Urinary bladder (tissue), 4 donors: ENCODE measurements around the gene BOD1L2. TPM values are rescaled to one million over a fixed set of nuclear protein-coding genes. Genes with fewer than 3 reads are reported as not detected.

Experiments used
- DNase-seq: peaks from one replicate; pipeline ENCODE4 v3.0.0-alpha.2; 2015; ENCODE audit errors: extremely low spot score
- H3K27ac ChIP-seq: one replicate; pipeline ENCODE4 v1.5.1; 2013; ENCODE audit warnings: low read depth, mild to moderate bottlenecking, moderate library complexity
- H3K36me3 ChIP-seq: one replicate; pipeline ENCODE4 v1.6.1; 2013; ENCODE audit warnings: mild to moderate bottlenecking, moderate library complexity; ENCODE audit not compliant: insufficient read depth
- H3K4me1 ChIP-seq: one replicate; pipeline ENCODE4 v1.6.1; 2013; ENCODE audit warnings: mild to moderate bottlenecking, moderate library complexity; ENCODE audit not compliant: insufficient read depth
- H3K4me3 ChIP-seq: one replicate; pipeline ENCODE4 v1.5.1; 2013; ENCODE audit warnings: low read depth, low read length
- WGBS: extraction: QIAGEN DNeasy Blood & Tissue Kit; methylation state at CpG from one replicate; pipeline ENCODE4 v1.1.7; 2013; 5-methylcytosine and 5-hydroxymethylcytosine counted together
- polyA plus RNA-seq: library from polyadenylated mRNA; stranded (reverse); fragments of 200-250 nt; gene quantifications from one replicate; pipeline ENCODE4 v1.2.3, GENCODE V29; 2013
- total RNA-seq: library from RNA; depleted of rRNA; stranded (reverse); fragments of >200 nt; gene quantifications from one replicate; pipeline ENCODE4 v1.2.3, GENCODE V29; 2014
- donor health status: healthy with polysubstance abuse.
- donor health status: healthy.

Gene BOD1L2
- not detected for total RNA-seq
- not detected for polyA plus RNA-seq

- no peak within 1 kb of the TSS for H3K27ac ChIP-seq
- H3K36me3 ChIP-seq = no peaks in the 10 kb centered on the region
- DNase-seq = no peak
- no peaks in the 10 kb centered on the region for H3K4me1 ChIP-seq
- 93% methylated on average over 50 of the region's 50 CpGs for WGBS
- no peak within 1 kb of the TSS for H3K4me3 ChIP-seq
Observed at GRCh38 chr18:57146956-57147636, at the start of gene BOD1L2. BOD1L2 (plus strand) TSS chr18:57147087; CDS start chr18:57147313, 226 bp downstream.

- Histone ChIP-seq H3K4me1 (no peaks in the 10 kb centered on the region), H3K4me3 (no peak overlapping the region), H3K27ac (no peak overlapping the region), H3K36me3 (no peaks in the 10 kb centered on the region)
- DNase-seq = no peak
- 62% methylated on average over 4 of the region's 4 CpGs for WGBS
Observed at GRCh38 chr18:57107140-57107832, 39.6 kb upstream of the BOD1L2 start.

GRCh38 chr18:57110290-57110689 is 36.6 kb upstream of the BOD1L2 start:
- no peaks in the 10 kb centered on the region for H3K36me3 ChIP-seq
- DNase-seq = no peak
- WGBS = 72% methylated on average over 4 of the region's 4 CpGs
- H3K4me3 ChIP-seq = no peak overlapping the region
- no peaks in the 10 kb centered on the region for H3K4me1 ChIP-seq
- no peak overlapping the region for H3K27ac ChIP-seq

- no peak for DNase-seq
- 65% methylated on average over 4 of the region's 4 CpGs for WGBS
- no peaks in the 10 kb centered on the region for H3K36me3 ChIP-seq
- no peak overlapping the region for H3K4me3 ChIP-seq
- H3K27ac ChIP-seq = no peak overlapping the region
- H3K4me1 ChIP-seq = no peaks in the 10 kb centered on the region
Observed at GRCh38 chr18:57113799-57114420, 33.0 kb upstream of the BOD1L2 start.

GRCh38 chr18:57116598-57117132 is 30.2 kb upstream of the BOD1L2 start:
- H3K4me3 ChIP-seq = no peak overlapping the region
- H3K4me1 ChIP-seq = no peaks in the 10 kb centered on the region
- H3K36me3 ChIP-seq = no peaks in the 10 kb centered on the region
- H3K27ac ChIP-seq = no peak overlapping the region
- WGBS = 53% methylated on average over 7 of the region's 7 CpGs
- DNase-seq = no peak

- H3K4me3 ChIP-seq = no peak overlapping the region
- DNase-seq = no peak
- H3K36me3 ChIP-seq = no peaks in the 10 kb centered on the region
- no peak overlapping the region for H3K27ac ChIP-seq
- 4% methylated on average over 33 of the region's 33 CpGs for WGBS
- no peaks in the 10 kb centered on the region for H3K4me1 ChIP-seq
Observed at GRCh38 chr18:57121542-57122112, 25.3 kb upstream of the BOD1L2 start.

GRCh38 chr18:57122936-57123510 is 23.9 kb upstream of the BOD1L2 start:
- no peak overlapping the region for H3K4me3 ChIP-seq
- no peak for DNase-seq
- H3K36me3 ChIP-seq = no peaks in the 10 kb centered on the region
- no peak overlapping the region for H3K27ac ChIP-seq
- 20% methylated on average over 6 of the region's 6 CpGs for WGBS
- H3K4me1 ChIP-seq = no peaks in the 10 kb centered on the region

GRCh38 chr18:57125627-57126026 is 21.3 kb upstream of the BOD1L2 start:
- Histone ChIP-seq H3K4me1 (no peaks in the 10 kb centered on the region), H3K4me3 (no peak overlapping the region), H3K36me3 (no peaks in the 10 kb centered on the region), H3K27ac (no peak overlapping the region)
- DNase-seq = no peak
- 27% methylated on average over 5 of the region's 5 CpGs for WGBS

- no peak overlapping the region for H3K27ac ChIP-seq
- H3K4me3 ChIP-seq = no peak overlapping the region
- no peaks in the 10 kb centered on the region for H3K4me1 ChIP-seq
- 76% methylated on average over 8 of the region's 8 CpGs for WGBS
- no peaks in the 10 kb centered on the region for H3K36me3 ChIP-seq
- DNase-seq = no peak
Observed at GRCh38 chr18:57128220-57128932, 18.5 kb upstream of the BOD1L2 start.

GRCh38 chr18:57131101-57131500 is 15.8 kb upstream of the BOD1L2 start:
- Histone ChIP-seq H3K4me3 (no peak overlapping the region), H3K27ac (no peak overlapping the region), H3K36me3 (no peaks in the 10 kb centered on the region), H3K4me1 (no peaks in the 10 kb centered on the region)
- WGBS = 74% methylated on average over 5 of the region's 5 CpGs
- DNase-seq = no peak

GRCh38 chr18:57131782-57132181 is 15.1 kb upstream of the BOD1L2 start:
- no peak for DNase-seq
- no peaks in the 10 kb centered on the region for H3K4me1 ChIP-seq
- no peaks in the 10 kb centered on the region for H3K36me3 ChIP-seq
- H3K27ac ChIP-seq = no peak overlapping the region
- no peak overlapping the region for H3K4me3 ChIP-seq

GRCh38 chr18:57134618-57135135 is 12.2 kb upstream of the BOD1L2 start:
- no peaks in the 10 kb centered on the region for H3K4me1 ChIP-seq
- no peak overlapping the region for H3K27ac ChIP-seq
- no peaks in the 10 kb centered on the region for H3K36me3 ChIP-seq
- no peak overlapping the region for H3K4me3 ChIP-seq
- WGBS = 24% methylated on average over 4 of the region's 4 CpGs
- DNase-seq = no peak

GRCh38 chr18:57135699-57136098 is 11.2 kb upstream of the BOD1L2 start:
- WGBS = 31% methylated on average over 4 of the region's 4 CpGs
- no peaks in the 10 kb centered on the region for H3K4me1 ChIP-seq
- no peak for DNase-seq
- H3K36me3 ChIP-seq = no peaks in the 10 kb centered on the region
- H3K4me3 ChIP-seq = no peak overlapping the region
- H3K27ac ChIP-seq = no peak overlapping the region
